ENCODE data around the gene CDPF1. TPM values are rescaled to one million over a fixed set of nuclear protein-coding genes. Genes with fewer than 3 reads are reported as not detected.

CDPF1 gene
- total and polyA plus RNA-seq, 12 donors = 10.2 to 32.9 (median 14.2) TPM

DNA sequence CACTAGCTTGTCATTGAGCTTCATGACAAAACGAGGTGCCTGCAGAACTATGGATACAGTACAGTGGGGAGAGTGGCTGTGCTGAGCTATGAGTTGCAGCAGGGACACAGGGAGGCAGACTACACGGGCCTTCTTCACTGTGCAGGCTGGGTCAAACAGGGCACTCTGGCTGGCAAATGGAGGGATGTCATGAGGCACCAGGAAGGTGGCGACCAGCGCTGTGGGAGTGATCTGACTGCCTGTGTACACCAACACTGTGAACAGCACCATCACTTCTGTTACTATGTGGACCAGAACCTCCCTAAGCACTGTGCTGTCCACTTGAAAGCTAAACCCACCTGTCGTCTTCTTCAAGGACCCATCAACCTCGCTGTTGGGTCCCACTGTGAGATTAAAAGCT is 9.9 kb upstream of the CDPF1 start:
- TF ChIP-seq POLR2A (IDR thresholded peaks at IDR 0.05) = no peak
- TF ChIP-seq, protein P1, sequence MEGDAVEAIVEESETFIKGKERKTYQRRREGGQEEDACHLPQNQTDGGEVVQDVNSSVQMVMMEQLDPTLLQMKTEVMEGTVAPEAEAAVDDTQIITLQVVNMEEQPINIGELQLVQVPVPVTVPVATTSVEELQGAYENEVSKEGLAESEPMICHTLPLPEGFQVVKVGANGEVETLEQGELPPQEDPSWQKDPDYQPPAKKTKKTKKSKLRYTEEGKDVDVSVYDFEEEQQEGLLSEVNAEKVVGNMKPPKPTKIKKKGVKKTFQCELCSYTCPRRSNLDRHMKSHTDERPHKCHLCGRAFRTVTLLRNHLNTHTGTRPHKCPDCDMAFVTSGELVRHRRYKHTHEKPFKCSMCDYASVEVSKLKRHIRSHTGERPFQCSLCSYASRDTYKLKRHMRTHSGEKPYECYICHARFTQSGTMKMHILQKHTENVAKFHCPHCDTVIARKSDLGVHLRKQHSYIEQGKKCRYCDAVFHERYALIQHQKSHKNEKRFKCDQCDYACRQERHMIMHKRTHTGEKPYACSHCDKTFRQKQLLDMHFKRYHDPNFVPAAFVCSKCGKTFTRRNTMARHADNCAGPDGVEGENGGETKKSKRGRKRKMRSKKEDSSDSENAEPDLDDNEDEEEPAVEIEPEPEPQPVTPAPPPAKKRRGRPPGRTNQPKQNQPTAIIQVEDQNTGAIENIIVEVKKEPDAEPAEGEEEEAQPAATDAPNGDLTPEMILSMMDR (IDR thresholded peaks at IDR 0.05) = no peak
- intact Hi-C loops (cut with DNase I) = no loop called here
- no peak overlapping the region for H3K27ac ChIP-seq

DNA sequence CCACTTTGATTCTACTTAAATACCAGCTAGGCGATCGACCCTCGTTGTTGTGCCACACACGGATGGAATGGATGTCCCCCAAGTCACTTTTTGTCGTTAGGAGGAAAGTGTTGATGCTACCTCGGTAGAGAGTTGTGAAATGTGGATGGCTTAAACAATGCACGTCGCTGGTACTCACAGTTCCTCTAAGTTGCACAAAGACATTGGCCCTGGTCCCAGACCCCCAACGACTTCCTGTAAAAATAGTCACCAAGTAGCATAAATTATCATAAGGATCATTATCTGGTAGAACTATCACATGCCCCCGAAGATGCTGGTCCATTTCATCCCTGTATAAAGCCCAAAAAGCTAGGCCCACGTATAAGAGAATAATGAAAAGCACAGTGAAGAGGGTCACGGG is 9.3 kb upstream of the CDPF1 start:
- WGBS, 4 donors = 69 to 76% (median 72%) methylated on average over 12 of the region's 12 CpGs
- Histone ChIP-seq H3K9me3 (replicated peaks in 1 of 3) (no peaks in the 10 kb centered on the region), H3K27me3 (no peaks in the 10 kb centered on the region), H3K4me1 (replicated peaks in 1 of 2) (no peaks in the 10 kb centered on the region), H3K27ac (no peak overlapping the region), H3K4me3 (no peak overlapping the region), H3K36me3 (replicated peaks in 1 of 2) (no peaks in the 10 kb centered on the region)
- peak in 2 of 7 donors; percentile 42 to 43 for DNase-seq
- TF ChIP-seq, protein P1 (IDR thresholded peaks at IDR 0.05) = no peak
- TF ChIP-seq POLR2A (IDR thresholded peaks at IDR 0.05) = no peak
- intact Hi-C loops (cut with DNase I) = loop anchor here in 1 of 2 donors (10.0 kb wide), 1 partner anchor 135 kb away; no protein-coding TSS in a partner anchor

More for the DNA sequence above, 9.9 kb upstream of the CDPF1 start:
- no peak for DNase-seq
- H3K27me3 ChIP-seq = no peaks in the 10 kb centered on the region
- H3K9me3 ChIP-seq (replicated peaks in 1 of 3) = no peaks in the 10 kb centered on the region
- no peaks in the 10 kb centered on the region for H3K36me3 ChIP-seq (replicated peaks in 1 of 2)
- H3K4me1 ChIP-seq (replicated peaks in 1 of 2) = no peaks in the 10 kb centered on the region
- 71 to 85% (median 78%) methylated on average over 4 to 6 of the region's 6 CpGs for WGBS, 4 donors
- no peak overlapping the region for H3K4me3 ChIP-seq

DNA sequence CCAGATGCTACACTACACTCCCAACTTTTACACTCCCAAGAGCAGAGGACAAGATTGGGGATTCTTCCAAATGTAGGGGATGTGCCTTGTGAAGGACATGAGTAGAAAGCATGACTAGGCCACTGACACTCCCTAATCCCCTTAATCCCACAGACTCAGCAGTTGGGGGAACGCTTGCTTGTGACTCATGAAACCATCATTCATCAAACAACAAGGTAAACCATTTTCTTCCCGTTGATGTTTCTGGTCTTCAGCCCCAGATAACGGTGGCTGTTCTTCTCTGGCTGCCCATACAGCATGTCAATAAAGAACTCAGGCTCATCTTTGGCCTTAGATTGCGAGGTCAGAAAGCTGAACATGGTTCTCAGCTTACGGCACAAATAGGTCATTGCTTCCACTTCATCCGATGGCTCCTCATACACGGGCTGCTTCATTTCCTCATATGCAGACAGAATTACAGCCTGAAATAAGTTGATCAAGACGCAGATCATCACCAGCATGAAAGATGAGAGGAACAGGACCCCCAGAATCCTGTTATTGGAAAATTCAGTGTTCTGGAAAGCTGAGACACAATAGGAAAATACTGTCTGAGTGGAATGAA is 6.4 kb upstream of the CDPF1 start:
- Histone ChIP-seq H3K9me3 (replicated peaks in 1 of 3) (no peaks in the 10 kb centered on the region), H3K4me3 (no peak overlapping the region), H3K27me3 (no peaks in the 10 kb centered on the region), H3K27ac (no peak overlapping the region), H3K4me1 (replicated peaks in 1 of 2) (no peaks in the 10 kb centered on the region), H3K36me3 (replicated peaks in 1 of 2) (no peaks in the 10 kb centered on the region)
- TF ChIP-seq, protein P1 (IDR thresholded peaks at IDR 0.05) = no peak
- TF ChIP-seq POLR2A (IDR thresholded peaks at IDR 0.05) = no peak
- DNase-seq = no peak
- intact Hi-C loops (cut with DNase I) = loop anchor here in 1 of 2 donors (10.0 kb wide), 1 partner anchor 132 kb away; no protein-coding TSS in a partner anchor
- 57 to 87% (median 79%) methylated on average over 8 of the region's 8 CpGs for WGBS, 4 donors

DNA sequence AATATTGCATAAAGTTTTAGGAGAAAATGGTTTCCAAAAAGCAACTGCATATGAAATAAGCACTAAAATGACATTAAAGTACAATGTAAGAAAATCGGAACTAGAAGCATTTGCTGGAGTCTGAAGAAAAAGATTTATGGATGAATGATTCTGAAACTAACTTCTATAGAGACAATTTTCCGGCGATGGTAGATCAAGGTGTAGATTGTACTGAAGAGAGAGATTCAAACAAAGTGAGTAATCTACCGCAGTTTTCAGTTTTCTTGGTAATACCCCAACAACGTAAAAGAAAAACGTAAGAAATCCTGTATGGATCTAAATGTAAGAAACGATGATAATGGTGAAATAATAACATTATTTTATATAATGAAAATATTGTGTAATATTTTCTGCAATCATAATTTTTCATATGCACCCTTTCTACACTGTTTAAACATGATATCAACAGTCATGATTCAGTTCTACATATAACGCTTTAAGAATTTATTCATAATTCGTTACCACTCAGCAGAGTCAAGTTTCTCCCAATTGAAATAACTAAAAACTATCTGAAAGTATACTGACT is 1.8 kb upstream of the CDPF1 start:
- H3K27ac ChIP-seq = no peak overlapping the region
- WGBS, 4 donors = 91 to 95% (median 94%) methylated on average over 9 of the region's 9 CpGs
- intact Hi-C loops (cut with DNase I) = loop anchor here in 1 of 2 donors (10.0 kb wide), 1 partner anchor 127 kb away; no protein-coding TSS in a partner anchor
- TF ChIP-seq, protein P1 (IDR thresholded peaks at IDR 0.05) = no peak
- no peak for TF ChIP-seq POLR2A (IDR thresholded peaks at IDR 0.05)
- DNase-seq = no peak
- peaks cover 7 to 31% of the 10 kb centered on the region in 2 donors for H3K4me1 ChIP-seq (replicated peaks in 1 of 2)
- no peaks in the 10 kb centered on the region for H3K27me3 ChIP-seq
- no peak overlapping the region for H3K4me3 ChIP-seq
- H3K9me3 ChIP-seq (replicated peaks in 1 of 3) = no peaks in the 10 kb centered on the region
- no peaks in the 10 kb centered on the region for H3K36me3 ChIP-seq (replicated peaks in 1 of 2)

Data from adrenal gland (tissue), 12 donors.